ENCODE data around the gene ZNF20.

DNA sequence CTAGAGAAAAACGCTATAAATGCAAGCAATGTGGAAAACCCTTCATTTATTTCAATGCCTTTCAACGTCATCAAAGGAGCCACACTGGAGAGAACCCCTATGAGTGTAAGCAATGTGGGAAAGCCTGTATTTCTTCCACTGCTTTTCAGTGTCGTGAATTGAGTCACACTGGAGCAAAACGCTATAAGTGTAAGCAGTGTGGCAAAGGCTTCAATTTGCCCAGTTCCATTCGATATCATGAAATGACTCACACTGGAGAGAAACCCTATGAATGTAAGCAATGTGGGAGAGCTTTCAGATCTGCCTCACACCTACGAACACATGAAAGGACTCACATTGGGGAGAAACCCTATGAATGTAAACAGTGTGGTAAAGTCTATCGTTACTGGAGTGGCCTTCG lies 27.4 kb downstream of the ZNF20 start:
- TF ChIP-seq GATA3 (IDR thresholded peaks at IDR 0.05; ENCODE audit: low read depth, low read length) (no peak), GATA2 (IDR thresholded peaks at IDR 0.05; ENCODE audit: low read depth, low read length) (no peak)

Data from SH-SY5Y (cell line).